ENCODE data around the gene DMRT1. TPM values are rescaled to one million over a fixed set of nuclear protein-coding genes. Genes with fewer than 3 reads are reported as not detected.

The DMRT1 gene
- total and polyA plus RNA-seq, 5 donors from 2014 or later = not detected

- Histone ChIP-seq H3K27me3 (ENCODE audit: control insufficient read depth, insufficient read depth, low read length) (peaks cover 57% of the 10 kb centered on the region), H3K9me3 (ENCODE audit: control insufficient read depth in 2 of 2, low read length in 2 of 2) (peaks cover 0 to 3% of the 10 kb centered on the region in 2 experiments), H3K4me3 (ENCODE audit: low read depth, low read length) (no peak overlapping the region), H3K4me1 (ENCODE audit: control insufficient read depth, insufficient read depth, low read length, poor library complexity, severe bottlenecking) (peaks cover 18% of the 10 kb centered on the region), H3K27ac (ENCODE audit: insufficient read depth, low read length, poor library complexity, severe bottlenecking) (no peak overlapping the region), H3K36me3 (ENCODE audit: control insufficient read depth, insufficient read depth, low read length) (no peaks in the 10 kb centered on the region)
- Mint-ChIP-seq H3K27ac (no peak overlapping the region), H3K4me1 (peaks cover 5 to 24% (median 16%) of the 10 kb centered on the region in 4 donors), H3K4me3 (no peak overlapping the region), H3K36me3 (no peaks in the 10 kb centered on the region), H3K9me3 (peaks cover 0 to 3% (median 2%) of the 10 kb centered on the region in 7 donors), H3K27me3 (peaks cover 87% of the 10 kb centered on the region)
- no peak for DNase-seq
- ATAC-seq (ENCODE audit: low read depth in 2 of 2) = no peak
Observed at GRCh38 chr9:969310-970150, 128.0 kb downstream of the DMRT1 start.

- Mint-ChIP-seq H3K4me3 (peak overlapping the region in 1 of 4 donors; percentile 52), H3K4me1 (peaks cover 5 to 28% (median 16%) of the 10 kb centered on the region in 4 donors), H3K27me3 (peaks cover 87% of the 10 kb centered on the region), H3K36me3 (no peaks in the 10 kb centered on the region), H3K27ac (no peak overlapping the region), H3K9me3 (peaks cover 0 to 3% (median 2%) of the 10 kb centered on the region in 7 donors)
- no peak overlapping the region for H3K27ac ChIP-seq (ENCODE audit: insufficient read depth, low read length, poor library complexity, severe bottlenecking)
- peaks cover 0 to 3% of the 10 kb centered on the region in 2 experiments for H3K9me3 ChIP-seq (ENCODE audit: control insufficient read depth in 2 of 2, low read length in 2 of 2)
- H3K4me1 ChIP-seq (ENCODE audit: control insufficient read depth, insufficient read depth, low read length, poor library complexity, severe bottlenecking) = peaks cover 18% of the 10 kb centered on the region
- H3K4me3 ChIP-seq (ENCODE audit: low read depth, low read length) = no peak overlapping the region
- peaks cover 59% of the 10 kb centered on the region for H3K27me3 ChIP-seq (ENCODE audit: control insufficient read depth, insufficient read depth, low read length)
- DNase-seq = no peak
- H3K36me3 ChIP-seq (ENCODE audit: control insufficient read depth, insufficient read depth, low read length) = no peaks in the 10 kb centered on the region
- ATAC-seq (ENCODE audit: low read depth in 2 of 2) = no peak
Observed at GRCh38 chr9:970151-970996, 128.9 kb downstream of the DMRT1 start.

- DNase-seq (no peak), ATAC-seq (ENCODE audit: low read depth in 2 of 2) (no peak)
- Mint-ChIP-seq H3K4me3 (peak overlapping the region in 2 of 4 donors; percentile 11 to 43), H3K9me3 (peaks cover 0 to 3% (median 2%) of the 10 kb centered on the region in 7 donors), H3K27ac (no peak overlapping the region), H3K4me1 (peaks cover 5 to 35% (median 16%) of the 10 kb centered on the region in 4 donors), H3K36me3 (no peaks in the 10 kb centered on the region), H3K27me3 (peaks cover 83% of the 10 kb centered on the region)
- no peaks in the 10 kb centered on the region for H3K36me3 ChIP-seq (ENCODE audit: control insufficient read depth, insufficient read depth, low read length)
- no peak overlapping the region for H3K27ac ChIP-seq (ENCODE audit: insufficient read depth, low read length, poor library complexity, severe bottlenecking)
- peaks cover 0 to 3% of the 10 kb centered on the region in 2 experiments for H3K9me3 ChIP-seq (ENCODE audit: control insufficient read depth in 2 of 2, low read length in 2 of 2)
- H3K27me3 ChIP-seq (ENCODE audit: control insufficient read depth, insufficient read depth, low read length) = peaks cover 47% of the 10 kb centered on the region
- H3K4me3 ChIP-seq (ENCODE audit: low read depth, low read length) = no peak overlapping the region
- H3K4me1 ChIP-seq (ENCODE audit: control insufficient read depth, insufficient read depth, low read length, poor library complexity, severe bottlenecking) = peaks cover 18% of the 10 kb centered on the region
Observed at GRCh38 chr9:971901-972500, 130.5 kb downstream of the DMRT1 start.

- Histone ChIP-seq H3K36me3 (ENCODE audit: control insufficient read depth, insufficient read depth, low read length) (no peaks in the 10 kb centered on the region), H3K27ac (ENCODE audit: insufficient read depth, low read length, poor library complexity, severe bottlenecking) (no peak overlapping the region), H3K9me3 (ENCODE audit: control insufficient read depth in 2 of 2, low read length in 2 of 2) (peaks cover 0 to 3% of the 10 kb centered on the region in 2 experiments), H3K4me1 (ENCODE audit: control insufficient read depth, insufficient read depth, low read length, poor library complexity, severe bottlenecking) (peaks cover 18% of the 10 kb centered on the region), H3K27me3 (ENCODE audit: control insufficient read depth, insufficient read depth, low read length) (peaks cover 40% of the 10 kb centered on the region), H3K4me3 (ENCODE audit: low read depth, low read length) (no peak overlapping the region)
- ATAC-seq (ENCODE audit: low read depth in 2 of 2) (no peak), DNase-seq (no peak)
- H3K36me3 Mint-ChIP-seq = no peaks in the 10 kb centered on the region
- no peak overlapping the region for H3K27ac Mint-ChIP-seq
- H3K4me3 Mint-ChIP-seq = peak overlapping the region in 3 of 4 donors; percentile 10 to 51 (median 11)
- peaks cover 80% of the 10 kb centered on the region for H3K27me3 Mint-ChIP-seq
- peaks cover 0 to 3% (median 2%) of the 10 kb centered on the region in 7 donors for H3K9me3 Mint-ChIP-seq
- peaks cover 5 to 35% (median 14%) of the 10 kb centered on the region in 4 donors for H3K4me1 Mint-ChIP-seq
Observed at GRCh38 chr9:972501-973294, 131.2 kb downstream of the DMRT1 start.

- no peak overlapping the region for H3K27ac ChIP-seq (ENCODE audit: insufficient read depth, low read length, poor library complexity, severe bottlenecking)
- Mint-ChIP-seq H3K4me1 (peaks cover 5 to 32% (median 11%) of the 10 kb centered on the region in 4 donors), H3K4me3 (peak overlapping the region in 3 of 4 donors; percentile 26 to 51 (median 40)), H3K27me3 (peaks cover 80% of the 10 kb centered on the region), H3K9me3 (peaks cover 0 to 3% (median 0%) of the 10 kb centered on the region in 7 donors), H3K27ac (no peak overlapping the region), H3K36me3 (no peaks in the 10 kb centered on the region)
- H3K9me3 ChIP-seq (ENCODE audit: control insufficient read depth in 2 of 2, low read length in 2 of 2) = peaks cover 0 to 3% of the 10 kb centered on the region in 2 experiments
- no peaks in the 10 kb centered on the region for H3K36me3 ChIP-seq (ENCODE audit: control insufficient read depth, insufficient read depth, low read length)
- H3K4me1 ChIP-seq (ENCODE audit: control insufficient read depth, insufficient read depth, low read length, poor library complexity, severe bottlenecking) = peaks cover 18% of the 10 kb centered on the region
- H3K4me3 ChIP-seq (ENCODE audit: low read depth, low read length) = no peak overlapping the region
- DNase-seq (no peak), ATAC-seq (ENCODE audit: low read depth in 2 of 2) (no peak)
- H3K27me3 ChIP-seq (ENCODE audit: control insufficient read depth, insufficient read depth, low read length) = peaks cover 40% of the 10 kb centered on the region
Observed at GRCh38 chr9:973295-973834, 131.9 kb downstream of the DMRT1 start.

GRCh38 chr9:974031-974995, 132.8 kb downstream of the DMRT1 start:
- Histone ChIP-seq H3K27ac (ENCODE audit: insufficient read depth, low read length, poor library complexity, severe bottlenecking) (no peak overlapping the region), H3K36me3 (ENCODE audit: control insufficient read depth, insufficient read depth, low read length) (no peaks in the 10 kb centered on the region), H3K4me3 (ENCODE audit: low read depth, low read length) (no peak overlapping the region), H3K4me1 (ENCODE audit: control insufficient read depth, insufficient read depth, low read length, poor library complexity, severe bottlenecking) (peaks cover 18% of the 10 kb centered on the region), H3K9me3 (ENCODE audit: control insufficient read depth in 2 of 2, low read length in 2 of 2) (peaks cover 0 to 3% of the 10 kb centered on the region in 2 experiments), H3K27me3 (ENCODE audit: control insufficient read depth, insufficient read depth, low read length) (peaks cover 39% of the 10 kb centered on the region)
- Mint-ChIP-seq H3K9me3 (peaks cover 0 to 3% (median 0%) of the 10 kb centered on the region in 7 donors), H3K4me1 (peaks cover 5 to 28% (median 8%) of the 10 kb centered on the region in 4 donors), H3K36me3 (no peaks in the 10 kb centered on the region), H3K27me3 (peaks cover 81% of the 10 kb centered on the region), H3K27ac (no peak overlapping the region), H3K4me3 (no peak overlapping the region)
- ATAC-seq (ENCODE audit: low read depth in 2 of 2) = no peak
- no peak for DNase-seq

All from CD4-positive, CD25-positive, alpha-beta regulatory T cell (primary cell).